NCI-H2196 treated with DMSO at 0.1 percent for 48 hours (cell line): ENCODE measurements around the gene DDX39A.
"Not testable (repeated sequence)": the region's sequence is repeated elsewhere in the genome, so short reads cannot be mapped to it uniquely, and the experiment has no call there.

ENCODE experiments used
- DNase-seq: peaks from one replicate; lab custom pipeline; 2025; ENCODE audit not compliant: unreplicated experiment; lab: John Stamatoyannopoulos, UW

The DDX39A gene

DNA sequence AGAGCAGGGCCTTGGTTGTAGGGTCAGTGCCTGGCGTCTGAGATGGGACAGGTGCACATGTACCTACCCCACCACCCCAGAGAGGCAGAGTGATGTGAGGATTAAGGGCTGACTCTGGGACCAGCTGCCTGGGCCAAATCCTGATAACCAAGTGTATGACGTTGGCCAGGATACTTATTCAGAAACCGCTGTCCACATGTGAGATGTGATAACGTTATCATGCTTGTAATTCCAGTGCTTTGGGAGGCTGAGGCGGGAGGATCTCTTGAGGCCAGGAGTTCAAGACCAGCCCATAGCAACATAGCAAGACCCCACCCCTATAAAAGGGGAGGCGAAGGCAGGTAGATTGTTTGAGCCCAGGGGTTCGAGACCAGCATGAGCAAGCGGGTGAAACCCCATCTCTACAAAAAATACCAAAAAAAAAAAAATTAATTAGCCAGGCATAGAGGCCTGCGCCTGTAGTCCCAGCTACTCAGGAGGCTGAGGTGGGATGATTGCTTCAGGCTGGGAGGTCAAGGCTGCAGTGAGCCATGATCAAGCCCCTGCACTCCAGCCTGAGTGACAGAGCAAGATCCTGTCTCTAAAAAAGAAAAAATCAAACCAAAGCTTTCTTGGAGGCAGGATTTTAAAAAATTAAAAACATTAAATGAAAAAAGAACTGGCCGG is 27.9 kb downstream of the DDX39A start:
- DNase-seq: no peak

DNA sequence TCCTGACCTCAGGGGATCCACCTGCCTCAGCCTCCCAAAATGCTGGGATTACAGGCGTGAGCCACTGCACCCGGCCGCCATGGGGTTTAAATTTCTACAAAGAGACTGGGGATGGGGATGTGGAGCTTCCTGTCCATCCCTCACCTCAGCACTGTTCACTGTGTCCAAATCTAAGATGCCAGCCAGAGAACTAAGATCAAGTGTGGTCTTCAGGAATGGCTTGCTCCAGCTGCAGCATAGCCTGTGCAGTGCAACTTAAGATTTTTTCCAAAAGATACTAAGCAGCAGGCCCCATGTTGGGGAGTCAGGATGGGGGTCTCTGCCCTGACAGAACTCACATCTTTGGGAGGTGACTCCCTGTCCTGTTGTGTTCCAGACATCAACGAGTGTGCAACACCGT is 28.6 kb downstream of the DDX39A start:
- DNase-seq: no peak

DNA sequence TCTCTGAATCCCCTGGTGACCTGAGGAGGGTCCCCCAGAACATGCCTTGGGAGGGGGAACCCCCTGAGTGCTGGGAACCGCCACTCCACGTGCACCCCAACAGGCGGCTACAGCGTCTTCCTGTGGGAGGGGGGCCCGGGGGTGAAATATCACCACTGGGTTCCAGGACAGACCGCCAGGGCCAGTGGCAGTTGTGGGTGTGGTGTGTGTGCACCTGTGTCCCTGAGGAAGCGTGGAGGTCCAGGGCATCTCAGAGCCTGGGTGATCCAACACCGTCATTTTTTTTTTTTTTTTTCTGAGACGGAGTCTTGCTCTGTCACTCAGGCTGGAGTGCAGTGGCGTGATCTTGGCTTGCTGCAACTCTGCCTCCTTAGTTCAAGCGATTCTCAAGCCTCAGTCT is 33.6 kb downstream of the DDX39A start:
- DNase-seq: no peak

DNA sequence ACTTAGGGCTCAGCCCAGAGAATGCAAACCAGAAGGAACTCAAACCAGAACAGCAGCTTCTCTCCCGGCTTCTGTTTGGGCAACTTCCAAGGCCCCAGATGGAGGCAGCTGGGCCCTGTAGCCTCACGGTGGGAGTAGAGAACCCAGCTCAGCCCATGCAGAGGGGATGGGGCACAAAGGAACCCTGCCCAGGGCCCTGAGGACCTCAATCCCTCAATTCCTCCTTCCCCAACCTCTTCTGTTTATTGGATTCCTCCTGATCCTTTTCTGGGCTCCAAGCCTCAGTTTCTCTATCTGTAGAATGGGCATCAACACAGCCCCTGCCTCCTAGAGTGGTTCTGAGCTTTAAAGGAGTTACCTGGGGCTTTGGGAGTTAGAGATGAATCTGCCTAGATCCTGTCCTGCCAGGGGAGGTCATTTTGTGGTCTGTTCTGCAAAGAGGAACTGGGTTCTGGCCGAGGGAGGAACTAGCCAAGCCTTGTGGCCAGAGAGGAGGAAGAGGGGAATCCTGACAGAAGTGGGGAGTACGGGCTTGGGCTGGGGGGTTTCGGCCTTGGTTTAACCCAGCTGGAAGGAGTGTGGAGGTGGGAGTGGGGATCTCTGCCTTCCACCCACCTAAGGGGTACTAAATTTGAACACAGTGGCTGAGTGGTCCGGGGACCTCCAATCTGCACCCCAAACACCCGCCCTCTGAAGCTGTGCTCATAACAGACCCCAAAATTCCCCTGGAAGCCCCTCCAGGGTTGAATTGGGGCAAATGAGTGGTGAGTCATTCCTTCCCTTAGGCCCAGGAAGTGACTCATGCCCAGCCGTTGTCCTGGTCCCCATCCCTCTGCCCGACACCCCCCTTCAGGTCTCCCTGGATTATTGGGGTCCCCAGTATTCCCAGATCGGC is 35.2 kb downstream of the DDX39A start:
- DNase-seq: no peak

DNA sequence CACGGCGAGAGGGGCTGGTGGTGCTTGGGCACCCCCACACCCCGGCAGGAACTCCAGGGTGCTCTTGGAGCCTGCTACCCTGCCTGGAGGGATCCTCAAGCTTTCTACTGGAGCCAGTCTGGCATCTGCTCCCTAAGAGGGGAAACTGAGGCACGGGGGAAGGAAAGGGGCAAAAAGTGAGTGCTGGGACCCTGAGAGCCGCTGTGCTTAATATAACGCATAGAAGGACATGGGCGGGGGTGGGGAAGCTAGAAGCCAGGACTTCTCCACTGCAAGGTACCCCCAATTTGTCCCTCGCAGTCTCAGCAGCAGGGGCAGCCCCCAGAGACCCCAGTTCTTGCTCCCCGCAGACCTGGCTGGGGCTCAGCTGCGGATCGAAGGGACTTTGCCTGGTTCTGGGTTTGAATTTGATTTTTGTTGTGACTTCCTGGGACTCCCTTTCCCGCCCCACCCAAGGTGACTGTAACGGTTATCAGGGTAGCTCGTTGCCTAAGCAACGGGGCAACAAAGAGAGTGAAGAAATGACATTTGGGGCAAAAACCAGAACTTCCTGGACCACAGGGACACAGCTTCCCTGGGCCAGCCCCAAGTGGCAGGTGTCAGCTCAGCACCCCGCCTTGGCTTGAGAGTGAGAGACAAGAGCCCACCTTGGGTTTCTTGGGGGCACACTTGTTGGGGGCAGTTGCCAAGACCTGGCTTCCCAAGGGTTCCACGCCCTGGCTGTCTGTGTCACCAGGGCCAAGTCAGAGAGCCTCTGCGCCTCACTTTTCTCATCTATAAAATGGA is 37.3 kb downstream of the DDX39A start:
- no peak for DNase-seq

DNA sequence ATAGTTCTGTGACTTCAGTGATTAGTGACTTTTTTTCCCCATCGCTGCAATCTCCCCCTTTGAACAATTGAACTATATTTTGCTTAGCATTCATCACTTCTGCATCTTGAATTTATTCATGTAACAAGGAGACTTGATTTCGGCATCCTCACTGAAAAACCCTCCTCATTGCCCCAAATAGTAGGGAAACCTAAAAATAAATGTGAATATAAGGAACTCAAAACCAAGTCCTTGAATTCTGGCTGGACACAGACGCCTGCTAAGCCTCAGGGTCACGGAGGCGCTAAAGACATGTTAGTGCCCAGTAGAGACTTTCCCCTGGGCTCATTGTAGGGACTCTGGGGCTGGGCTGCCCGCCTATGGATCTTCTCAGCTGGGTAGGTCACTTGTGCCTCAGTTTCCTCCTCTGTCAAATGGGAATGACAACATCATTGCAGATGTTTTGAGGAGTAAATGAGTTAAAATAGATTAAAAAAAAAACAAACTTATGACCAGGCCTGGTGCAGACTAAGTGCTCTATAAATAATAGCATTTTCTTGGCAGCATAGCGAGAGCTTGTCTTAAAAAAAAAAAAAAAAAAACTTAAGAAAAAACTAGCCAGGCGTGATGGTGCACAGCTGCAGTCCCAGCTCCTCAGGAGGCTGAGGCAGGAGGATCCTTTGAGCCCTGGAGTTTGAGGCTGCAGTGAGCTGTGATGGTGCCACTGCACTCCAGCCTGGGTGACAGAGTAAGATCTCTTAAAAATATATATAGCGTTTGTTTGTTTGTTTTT is 39.7 kb downstream of the DDX39A start:
- no peak for DNase-seq

DNA sequence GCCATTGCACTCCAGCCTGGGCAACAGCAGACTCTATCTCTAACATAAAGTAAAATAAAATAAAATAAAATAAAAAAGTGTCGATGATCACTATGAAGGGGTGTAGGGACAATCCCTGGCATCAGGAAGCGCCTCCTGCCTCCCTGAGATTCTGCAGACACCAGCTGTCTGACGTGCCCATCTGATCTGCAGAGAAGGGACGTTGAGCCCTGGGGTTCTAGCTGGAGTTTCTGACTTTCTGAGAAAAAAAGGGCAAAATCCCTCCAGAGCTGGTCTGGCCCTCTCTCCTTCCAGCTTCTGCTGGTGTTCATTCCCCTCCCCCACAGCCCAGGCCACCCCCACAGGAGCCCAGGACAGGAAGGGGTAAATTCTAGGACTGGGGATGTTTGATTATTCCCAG is 40.3 kb downstream of the DDX39A start:
- DNase-seq: no peak

DNA sequence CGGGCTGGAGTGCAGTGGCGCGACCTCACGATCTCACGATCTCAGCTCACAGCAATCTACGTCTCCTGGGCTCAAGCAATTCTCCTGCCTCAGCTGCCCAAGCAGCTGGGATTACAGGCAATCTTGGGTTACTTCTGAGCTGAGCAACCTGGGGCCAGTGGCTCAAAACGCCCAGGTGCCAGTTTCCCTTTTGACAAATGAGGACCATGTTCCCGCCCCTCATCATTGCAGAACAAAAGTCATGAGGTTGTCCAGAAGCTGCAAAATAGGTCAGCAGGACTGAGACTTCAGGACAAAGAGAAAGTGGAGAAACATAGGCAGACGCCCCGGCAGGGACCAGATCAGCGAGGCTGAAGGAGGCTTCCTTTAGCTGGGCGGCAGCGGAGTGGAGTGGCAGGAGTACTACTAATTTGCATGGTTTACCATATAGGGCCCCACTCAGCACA is 41.2 kb downstream of the DDX39A start:
- DNase-seq: no peak

DNA sequence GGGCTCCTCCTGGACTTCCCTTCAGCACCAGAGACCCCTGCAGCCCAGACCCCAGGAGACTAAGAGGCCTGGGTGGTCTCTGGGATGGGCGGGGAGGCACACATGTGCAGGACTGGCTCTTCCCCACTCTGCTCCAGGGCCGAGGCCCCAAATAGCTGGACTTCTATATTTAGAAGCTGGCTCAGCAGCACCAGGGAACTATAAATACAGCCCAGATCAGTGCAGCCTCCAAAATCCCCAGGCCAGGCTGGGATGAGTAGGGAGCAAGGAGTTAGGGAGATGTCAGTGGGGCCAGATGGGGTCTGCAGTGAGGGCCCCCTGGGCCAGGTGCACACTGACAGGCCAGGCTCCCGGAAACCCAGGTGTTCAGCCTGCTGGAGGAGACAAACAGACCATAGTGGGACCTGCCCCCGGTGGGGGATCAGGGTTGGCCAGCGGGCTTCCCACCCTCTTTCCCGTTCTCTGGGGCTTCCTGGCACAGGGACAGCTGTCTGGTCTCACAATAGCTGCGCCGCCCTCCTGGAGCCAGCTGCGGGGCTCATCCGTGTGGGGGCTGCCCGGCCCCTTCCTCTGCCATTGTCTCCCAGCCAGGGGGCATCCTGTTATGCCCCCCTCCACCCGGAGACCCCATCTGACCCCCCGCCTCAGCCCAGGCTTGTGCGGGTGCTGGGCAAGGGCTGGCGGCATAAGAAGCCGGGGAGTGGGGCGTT is 43.4 kb downstream of the DDX39A start:
- no peak for DNase-seq

DNA sequence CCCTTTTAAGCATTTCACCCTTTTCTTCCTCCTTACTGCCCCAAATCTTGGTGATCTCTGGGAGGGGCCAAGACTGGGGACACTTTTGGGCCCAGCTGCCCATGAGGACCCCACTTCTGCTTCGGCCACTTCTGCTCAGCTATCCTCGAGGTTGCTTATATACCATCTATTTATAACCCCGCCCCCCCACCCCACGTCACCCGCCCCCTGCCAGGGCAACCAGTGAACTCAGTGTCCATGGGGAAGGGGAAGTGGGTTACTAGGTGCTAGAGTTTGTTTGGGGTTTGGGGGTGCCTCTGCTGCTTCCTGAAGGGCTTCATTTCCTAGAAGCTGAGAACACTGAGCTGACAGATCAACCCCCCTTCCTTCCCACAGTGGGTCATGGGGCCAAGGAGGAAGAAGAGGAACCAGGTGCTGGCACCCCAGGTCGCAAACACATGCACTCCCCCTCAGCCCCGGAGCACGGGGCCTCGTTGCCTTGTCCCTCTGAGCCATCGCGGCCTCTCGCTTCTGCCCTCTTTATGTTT is 44.0 kb downstream of the DDX39A start:
- DNase-seq: no peak

DNA sequence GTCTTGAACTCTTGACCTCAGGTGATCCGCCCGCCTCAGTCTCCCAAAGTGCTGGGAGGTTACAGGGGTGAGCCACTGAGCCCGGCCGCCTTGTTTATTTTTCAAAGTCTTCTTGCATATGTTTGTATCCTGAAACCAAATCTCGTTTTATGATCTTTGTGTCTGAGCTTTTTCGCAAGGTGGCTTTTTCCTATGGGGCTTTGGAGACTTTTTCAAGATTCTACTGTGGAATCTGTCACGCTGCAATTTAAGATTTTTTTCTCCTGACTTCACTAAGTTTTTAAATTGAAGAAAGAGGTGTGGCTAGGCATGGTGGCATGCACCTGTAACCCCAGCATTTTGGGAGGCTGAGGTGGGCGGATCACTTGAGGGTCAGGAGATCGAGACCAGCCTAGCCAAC is 44.8 kb downstream of the DDX39A start:
- not testable (repeated sequence) for DNase-seq

DNA sequence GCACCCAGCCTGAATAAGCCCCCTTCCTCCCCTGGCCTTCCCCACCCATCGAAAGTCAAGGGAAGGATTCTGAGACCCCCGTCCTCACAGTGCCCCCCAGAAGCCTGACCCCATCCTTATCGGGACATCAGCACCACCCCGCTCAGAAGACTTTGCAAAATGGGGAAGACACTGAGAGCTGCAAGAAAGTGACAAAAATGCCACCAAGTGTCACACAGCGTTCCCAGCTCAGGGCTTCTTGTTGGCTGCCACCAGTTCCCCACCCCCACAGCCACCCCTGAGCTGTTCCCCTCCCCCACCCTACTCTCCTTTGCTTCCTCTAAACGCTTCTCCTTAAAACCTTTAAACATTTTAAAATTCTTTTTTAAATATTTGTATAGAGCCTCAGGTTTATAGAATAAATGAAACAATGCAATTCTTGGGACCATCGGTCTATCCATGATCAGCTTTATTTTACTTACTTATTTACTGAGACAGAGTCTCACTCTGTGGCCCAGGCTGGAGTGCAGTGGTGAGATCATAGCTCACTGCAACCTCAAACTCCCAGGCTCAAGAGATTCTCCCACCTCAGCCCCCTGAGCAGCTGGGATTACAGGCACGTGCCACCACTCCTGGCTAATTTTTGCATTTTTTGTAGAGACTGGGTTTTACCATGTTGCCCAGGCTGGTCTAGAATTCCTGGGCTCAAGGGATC is 46.6 kb downstream of the DDX39A start:
- DNase-seq: not testable (repeated sequence)

DNA sequence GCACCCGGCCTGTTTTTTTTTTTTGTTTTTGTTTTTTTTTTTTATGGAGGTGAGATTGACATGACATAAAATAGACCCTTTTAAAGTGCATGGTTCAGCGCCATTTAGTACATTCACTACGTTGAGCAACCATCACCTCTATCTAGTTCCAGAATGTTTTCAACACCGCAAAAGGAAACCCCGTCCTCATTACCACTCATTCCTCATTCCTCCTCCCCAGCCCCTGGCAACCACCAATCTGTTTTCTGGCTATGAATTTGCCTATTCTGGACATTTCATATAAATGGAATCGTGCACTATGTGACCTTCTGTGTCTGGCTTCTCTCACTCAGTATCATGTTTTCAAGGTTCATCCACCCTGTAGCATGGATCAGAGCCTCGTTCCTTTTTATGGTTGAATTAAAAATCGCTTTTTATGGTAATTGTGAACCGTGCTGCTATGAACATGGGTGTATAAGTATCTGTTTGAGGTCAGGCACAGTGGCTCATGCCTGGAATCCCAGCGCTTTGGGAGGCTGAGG is 47.8 kb downstream of the DDX39A start:
- no peak for DNase-seq

DNA sequence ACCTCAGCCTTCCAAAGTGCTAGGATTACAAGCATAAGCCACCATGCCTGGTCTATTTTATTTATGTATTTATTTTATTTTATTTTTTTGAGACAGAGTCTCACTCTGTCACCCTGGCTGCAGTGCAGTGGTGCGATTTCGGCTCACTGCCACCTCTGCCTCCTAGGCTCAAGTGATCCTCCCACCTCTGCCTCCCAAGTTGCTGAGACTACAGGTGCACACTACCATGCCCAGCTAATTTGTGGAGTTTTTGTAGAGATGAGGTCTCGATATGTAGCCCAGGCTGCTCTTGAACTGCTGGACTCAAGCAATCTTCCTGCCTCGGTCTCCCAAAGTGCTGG is 48.2 kb downstream of the DDX39A start:
- DNase-seq: no peak

DNA sequence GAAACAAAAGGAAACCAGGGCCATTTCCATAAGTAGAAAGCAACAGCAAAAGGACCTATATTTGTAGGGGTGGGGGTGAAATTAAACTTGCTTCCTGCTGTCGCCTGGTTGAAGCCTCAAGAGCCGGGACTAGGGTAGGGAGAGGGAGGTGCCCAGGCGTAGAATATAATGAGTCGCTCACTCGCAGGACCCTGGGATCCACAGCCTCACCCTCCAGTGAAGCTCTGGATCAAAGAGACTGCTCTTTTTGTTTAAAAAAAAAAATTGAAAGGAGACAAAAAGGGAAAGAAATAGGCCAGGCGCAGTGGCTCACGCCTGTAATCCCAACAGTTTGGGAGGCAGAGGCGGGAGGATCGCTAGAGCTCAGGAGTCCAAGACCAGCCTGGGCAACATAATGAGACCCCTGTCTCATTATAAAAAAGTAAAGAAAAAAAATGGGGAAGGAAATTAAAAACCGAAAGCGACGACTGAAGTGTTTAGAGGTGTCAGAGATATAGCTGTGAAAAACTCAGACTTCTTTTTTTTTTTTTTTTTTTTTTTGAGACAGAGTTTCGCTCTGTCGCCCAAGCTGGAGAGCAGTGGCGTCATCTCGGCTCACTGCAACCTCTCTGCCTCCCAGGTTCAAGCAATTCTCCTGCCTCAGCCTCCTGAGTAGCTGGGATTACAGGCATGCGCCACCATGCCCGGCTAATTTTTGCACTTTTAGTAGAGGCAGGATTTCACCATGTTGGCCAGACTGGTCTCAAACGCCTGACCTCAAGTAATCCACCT is 48.8 kb downstream of the DDX39A start:
- no peak for DNase-seq

DNA sequence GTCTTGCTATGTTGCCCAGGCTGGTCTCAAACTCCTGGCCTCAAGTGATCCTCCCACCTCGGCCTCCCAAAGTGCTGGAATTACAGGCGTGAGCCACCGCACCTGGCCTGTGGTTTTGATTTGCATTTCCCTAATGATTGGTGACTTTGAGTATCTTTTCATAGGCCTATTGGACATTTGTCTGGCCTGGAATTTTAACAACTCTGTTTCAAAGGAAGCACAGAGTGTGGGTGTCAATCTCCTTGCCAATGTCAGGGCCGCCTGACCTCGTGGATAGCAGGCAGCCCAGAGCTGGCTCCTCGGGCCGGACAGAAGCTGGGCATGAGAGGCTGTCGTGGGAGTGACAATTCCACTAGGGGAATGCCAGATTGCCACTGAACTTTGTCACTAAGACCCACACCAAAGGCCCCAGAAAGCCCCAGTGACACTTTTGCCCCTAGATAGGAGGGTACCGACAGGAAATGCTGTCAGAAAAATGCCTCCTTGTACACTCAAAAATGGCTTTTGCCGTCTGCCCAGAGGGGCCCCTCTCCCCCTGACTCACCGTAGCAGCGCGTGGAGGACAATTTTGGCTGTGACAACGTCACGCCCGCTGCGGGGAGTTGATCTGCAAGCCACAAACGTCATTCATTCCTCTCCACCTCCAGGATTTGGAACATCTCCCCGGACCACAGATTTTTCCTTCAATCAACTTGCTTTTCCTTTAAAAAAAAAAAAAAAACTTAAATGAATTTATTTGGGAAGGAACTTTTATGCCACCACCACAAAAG is 49.6 kb downstream of the DDX39A start:
- DNase-seq: no peak

DNA sequence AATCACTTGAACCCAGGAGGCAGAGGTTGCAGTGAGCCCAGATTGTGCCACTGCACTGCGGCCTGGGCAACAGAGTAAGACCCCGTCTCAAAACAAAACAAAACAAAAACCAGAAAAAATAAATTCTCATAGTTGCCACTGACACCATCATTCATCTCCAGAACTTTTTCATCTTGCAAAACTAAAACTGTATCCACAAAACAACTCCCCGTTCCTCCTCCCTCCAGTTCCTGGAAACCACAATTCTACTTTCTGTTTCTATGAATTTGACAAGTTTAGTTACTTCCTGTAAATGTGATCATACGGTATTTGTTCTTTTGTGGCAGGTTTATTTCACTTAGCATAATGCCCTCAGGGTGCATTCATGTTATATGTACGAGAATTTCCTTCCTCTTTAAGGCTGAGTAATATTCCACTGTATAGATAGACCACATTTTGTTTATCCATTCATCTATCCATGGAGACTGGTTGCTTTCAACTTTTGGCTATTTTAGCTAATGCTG is 51.1 kb downstream of the DDX39A start:
- DNase-seq: no peak

DNA sequence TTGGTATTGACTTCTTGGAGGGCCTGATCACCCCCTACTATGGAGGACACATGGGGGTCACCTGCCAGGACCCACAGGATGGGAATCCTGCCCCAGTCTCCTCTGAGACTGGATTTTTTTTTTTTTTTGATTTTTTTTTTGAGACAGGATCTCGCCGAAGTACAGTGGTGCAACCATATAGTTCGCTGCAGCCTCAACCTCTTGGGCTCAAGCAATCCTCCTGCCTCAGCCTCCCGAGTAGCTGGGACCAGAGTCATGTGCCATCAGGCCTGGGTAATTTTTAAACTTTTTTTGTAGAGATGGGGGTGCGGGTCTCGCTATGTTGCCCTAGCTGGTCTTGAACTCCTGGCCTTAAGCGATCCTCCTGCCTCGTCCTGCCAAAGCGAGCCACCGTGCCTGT is 52.1 kb downstream of the DDX39A start:
- no peak for DNase-seq
